Body of pancreas (tissue), 4 donors: Measurements from ENCODE around the gene RBM19.

ENCODE experiments used
- CTCF ChIP-seq, 7 experiments: fragments of 450-650 bp in 4 of 7; fragments of 200-600 bp in 3 of 7; sonication (generic) in 3 of 7; IDR thresholded peaks; one replicate each; pipeline ENCODE4 v1.5.1; 2016 to 2019; ENCODE audit warnings: antibody characterized with exemption in 7 of 7
- POLR2A ChIP-seq, 3 donors: fragments of 450-650 bp; IDR thresholded peaks; one replicate each; pipeline ENCODE4 v1.6.1; 2016; ENCODE audit warnings: antibody characterized with exemption in 3 of 3, mild to moderate bottlenecking in 2 of 3

GRCh38 chr12:113941208-113941486 is 25.0 kb downstream of the RBM19 start:
- TF ChIP-seq CTCF (IDR thresholded peaks at IDR 0.05) (no peak), POLR2A (IDR thresholded peaks at IDR 0.05) (no peak)
